ENCODE measurements around the gene WDR93. TPM values are rescaled to one million over a fixed set of nuclear protein-coding genes. Genes with fewer than 3 reads are reported as not detected.

Gene WDR93
- total RNA-seq, 1 donor from 2014 or later = not detected

GRCh38 chr15:89654301-89654761 lies 36.3 kb upstream of the WDR93 start:
- TF ChIP-seq, protein P1, sequence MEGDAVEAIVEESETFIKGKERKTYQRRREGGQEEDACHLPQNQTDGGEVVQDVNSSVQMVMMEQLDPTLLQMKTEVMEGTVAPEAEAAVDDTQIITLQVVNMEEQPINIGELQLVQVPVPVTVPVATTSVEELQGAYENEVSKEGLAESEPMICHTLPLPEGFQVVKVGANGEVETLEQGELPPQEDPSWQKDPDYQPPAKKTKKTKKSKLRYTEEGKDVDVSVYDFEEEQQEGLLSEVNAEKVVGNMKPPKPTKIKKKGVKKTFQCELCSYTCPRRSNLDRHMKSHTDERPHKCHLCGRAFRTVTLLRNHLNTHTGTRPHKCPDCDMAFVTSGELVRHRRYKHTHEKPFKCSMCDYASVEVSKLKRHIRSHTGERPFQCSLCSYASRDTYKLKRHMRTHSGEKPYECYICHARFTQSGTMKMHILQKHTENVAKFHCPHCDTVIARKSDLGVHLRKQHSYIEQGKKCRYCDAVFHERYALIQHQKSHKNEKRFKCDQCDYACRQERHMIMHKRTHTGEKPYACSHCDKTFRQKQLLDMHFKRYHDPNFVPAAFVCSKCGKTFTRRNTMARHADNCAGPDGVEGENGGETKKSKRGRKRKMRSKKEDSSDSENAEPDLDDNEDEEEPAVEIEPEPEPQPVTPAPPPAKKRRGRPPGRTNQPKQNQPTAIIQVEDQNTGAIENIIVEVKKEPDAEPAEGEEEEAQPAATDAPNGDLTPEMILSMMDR (conservative IDR thresholded peaks at IDR 0.05; ENCODE audit: low read depth, low read length) = no peak
- DNase-seq (ENCODE audit: low read depth) = no peak
- peak overlapping the region; percentile 55 for H3K4me3 ChIP-seq (ENCODE audit: low read depth, low read length)

DNA sequence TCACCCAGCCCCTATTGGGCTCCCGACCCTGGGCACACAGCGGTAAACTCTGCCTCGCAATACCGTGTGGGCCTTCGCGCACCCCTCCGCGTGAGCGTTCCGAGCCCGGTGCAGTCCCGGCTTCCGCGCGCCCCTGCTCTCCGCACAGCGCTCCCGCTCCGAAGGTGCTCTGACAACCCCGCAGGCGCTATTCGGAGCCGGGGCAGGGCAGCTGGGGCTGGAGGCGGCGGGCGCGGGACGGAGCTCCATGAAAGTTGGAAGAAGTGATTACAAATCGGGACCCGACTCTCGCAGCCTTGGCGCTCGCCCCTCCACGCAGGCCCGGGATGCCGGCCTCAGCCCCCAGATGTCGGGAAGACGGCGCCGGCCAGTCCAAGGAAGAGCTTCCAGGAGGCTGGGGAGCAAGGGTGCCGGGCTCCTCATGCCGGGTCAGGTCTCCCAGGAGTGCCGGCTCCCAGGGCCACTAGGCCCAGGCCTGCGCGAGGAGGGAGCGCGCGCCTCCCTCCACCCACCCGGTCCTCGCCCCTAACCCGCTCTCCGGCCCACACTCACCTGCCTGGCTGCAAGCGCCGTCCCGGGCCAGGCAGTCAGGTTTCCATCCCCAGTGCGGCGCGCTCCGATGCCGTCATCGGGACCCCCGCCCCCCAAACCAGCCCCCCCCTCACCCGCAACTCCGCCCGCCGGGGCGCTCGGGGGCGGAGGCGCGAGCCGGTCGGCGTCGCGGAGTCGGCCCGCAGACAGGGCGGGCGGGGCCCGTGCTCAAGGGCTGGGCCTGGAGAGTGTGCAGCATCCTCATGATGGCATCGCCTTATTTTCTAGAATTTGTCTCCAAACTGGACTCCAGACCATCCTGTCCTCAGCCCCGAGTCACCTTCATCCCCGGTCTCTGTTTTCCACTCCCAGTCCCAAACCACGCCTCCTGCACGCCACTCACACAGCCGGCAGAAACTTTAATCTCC lies 35.5 kb upstream of the WDR93 start, which contains the start of gene KIF7:
KIF7 (minus strand) TSS at position 621 of the 959 bp plus-strand sequence. CDS start 2,537 bp downstream, outside the sequence.
- peak within 1 kb of the TSS; percentile 55 for H3K4me3 ChIP-seq (ENCODE audit: low read depth, low read length)
- DNase-seq (ENCODE audit: low read depth) = no peak
- TF ChIP-seq, protein P1 (conservative IDR thresholded peaks at IDR 0.05; ENCODE audit: low read depth, low read length) = no peak

- no peak overlapping the region for H3K4me3 ChIP-seq (ENCODE audit: low read depth, low read length)
- no peak for DNase-seq (ENCODE audit: low read depth)
- TF ChIP-seq, protein P1 (conservative IDR thresholded peaks at IDR 0.05; ENCODE audit: low read depth, low read length) = no peak
Measured at GRCh38 chr15:89656116-89656815, 34.3 kb upstream of the WDR93 start.

GRCh38 chr15:89657686-89658200 lies 32.9 kb upstream of the WDR93 start:
- TF ChIP-seq, protein P1 (conservative IDR thresholded peaks at IDR 0.05; ENCODE audit: low read depth, low read length) = no peak
- H3K4me3 ChIP-seq (ENCODE audit: low read depth, low read length) = no peak overlapping the region

DNA sequence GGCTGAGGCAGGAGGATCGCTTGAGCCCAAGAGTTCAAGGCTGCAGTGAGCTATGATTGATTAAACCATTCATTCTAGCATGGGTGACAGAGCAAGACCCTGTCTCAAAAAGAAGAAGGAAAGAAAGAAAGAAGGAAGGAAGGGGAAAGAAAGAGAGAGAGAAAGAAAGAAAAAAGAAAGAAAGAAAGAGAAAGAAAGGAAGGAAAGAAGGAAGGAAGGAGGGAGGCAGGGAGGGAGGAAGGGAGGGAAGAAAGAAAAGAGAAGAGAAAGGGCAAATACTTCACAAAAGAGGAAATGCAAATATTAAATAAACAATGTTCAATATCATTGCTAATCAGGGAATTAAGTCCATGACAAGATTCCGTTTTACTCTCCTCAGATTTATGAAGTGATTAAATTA lies 31.3 kb upstream of the WDR93 start:
- TF ChIP-seq, protein P1 (conservative IDR thresholded peaks at IDR 0.05; ENCODE audit: low read depth, low read length) = no peak
- no peak overlapping the region for H3K4me3 ChIP-seq (ENCODE audit: low read depth, low read length)
- DNase-seq (ENCODE audit: low read depth) = no peak

More at GRCh38 chr15:89657686-89658200, 32.9 kb upstream of the WDR93 start:
- DNase-seq (ENCODE audit: low read depth) = no peak

DNA sequence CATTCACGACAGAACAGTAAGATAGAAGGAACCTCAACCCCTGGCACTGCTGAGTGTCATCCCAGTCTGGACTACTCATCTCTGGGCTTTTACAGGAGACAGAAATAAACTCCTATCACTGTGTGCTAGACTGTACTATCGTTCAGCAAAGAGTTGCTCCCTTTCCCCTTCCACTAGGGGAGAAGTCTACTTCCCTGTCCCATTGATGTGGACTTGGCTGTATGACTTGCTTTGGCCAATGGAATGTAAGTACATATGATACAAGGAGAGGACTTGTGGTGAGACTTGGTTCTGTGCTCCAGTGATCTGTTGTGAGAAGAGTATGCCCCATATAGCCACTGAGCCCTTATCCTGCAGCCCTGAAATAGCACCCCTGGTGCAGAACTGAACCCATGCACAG lies 30.1 kb upstream of the WDR93 start:
- TF ChIP-seq, protein P1 (conservative IDR thresholded peaks at IDR 0.05; ENCODE audit: low read depth, low read length) = no peak
- no peak for DNase-seq (ENCODE audit: low read depth)

More for the DNA sequence above, 30.1 kb upstream of the WDR93 start:
- H3K4me3 ChIP-seq (ENCODE audit: low read depth, low read length) = no peak overlapping the region

Data from epithelial cell of proximal tubule (primary cell).